ENCODE data around the gene COMMD8.

The COMMD8 gene

DNA sequence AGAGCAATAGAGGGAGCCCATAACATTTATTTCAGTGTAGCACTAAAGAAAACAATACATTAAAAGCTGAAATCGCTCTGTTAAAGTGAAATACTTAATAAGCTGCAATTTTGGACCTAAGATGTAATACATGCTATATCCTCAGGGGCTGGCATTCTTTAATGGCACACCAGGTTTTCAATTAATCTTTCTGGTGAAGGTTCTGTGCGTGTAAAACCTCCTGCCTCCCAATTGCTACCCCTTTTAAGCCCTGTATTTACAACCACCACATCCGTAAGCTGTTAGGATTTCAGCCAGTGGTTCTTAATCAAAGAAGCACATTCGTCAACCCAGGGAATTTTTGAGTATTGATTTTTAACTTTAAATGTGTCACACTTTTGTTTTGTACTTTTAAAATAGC, 7.6 kb upstream of the COMMD8 start:
- DNase-seq = no peak

DNA sequence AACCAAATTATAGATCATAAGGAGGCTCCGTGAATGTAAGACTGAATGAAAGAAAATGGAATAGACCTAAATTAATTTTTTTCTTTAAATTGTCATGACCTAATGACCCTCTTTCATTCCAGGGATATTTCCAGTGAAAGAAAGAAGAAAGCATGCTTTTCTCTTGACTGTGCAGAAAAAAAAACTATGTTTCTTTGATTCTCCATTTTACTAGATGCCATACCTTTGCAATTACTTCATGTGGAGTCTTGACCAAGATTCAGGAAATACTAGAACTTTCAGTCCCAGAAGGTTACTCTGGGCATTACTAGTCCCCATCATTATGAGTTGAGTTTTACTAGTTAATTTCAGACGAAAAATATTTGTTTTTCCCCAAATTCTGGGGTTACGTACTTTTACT, 6.4 kb upstream of the COMMD8 start:
- no peak for DNase-seq

DNA sequence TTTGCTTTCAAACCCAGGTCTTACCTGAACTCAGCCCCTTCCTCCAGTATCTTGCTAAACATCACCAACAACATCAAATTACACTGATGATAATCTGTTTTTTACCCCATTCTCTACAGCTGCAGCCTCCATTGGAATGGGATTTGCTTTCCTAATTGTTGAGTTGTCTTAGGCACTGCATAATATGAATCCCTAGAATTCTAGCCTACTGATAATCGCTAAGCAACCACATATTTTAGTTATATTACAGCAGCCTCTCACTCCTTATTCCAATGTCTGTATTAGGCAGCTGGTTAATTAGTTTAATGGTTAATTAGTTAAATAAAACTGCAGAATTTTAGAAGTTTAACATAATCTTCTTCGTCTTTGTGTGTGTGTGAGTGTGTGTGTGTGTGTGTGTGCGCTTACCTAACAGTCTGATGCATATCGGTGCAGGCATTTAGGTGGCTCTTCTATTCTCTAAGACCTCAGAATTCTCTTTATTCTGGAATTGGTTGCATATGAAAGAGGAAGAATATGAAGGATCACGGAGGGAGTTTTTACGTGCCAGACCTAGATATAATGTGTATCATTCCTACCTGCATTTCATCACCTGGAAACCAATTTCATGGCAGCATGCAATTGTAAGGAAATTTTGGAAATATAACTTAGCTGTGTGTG, 5.3 kb upstream of the COMMD8 start:
- no peak for DNase-seq

- no peak for DNase-seq
Measured at GRCh38 chr4:47466056-47466785, 2.7 kb upstream of the COMMD8 start.

DNA sequence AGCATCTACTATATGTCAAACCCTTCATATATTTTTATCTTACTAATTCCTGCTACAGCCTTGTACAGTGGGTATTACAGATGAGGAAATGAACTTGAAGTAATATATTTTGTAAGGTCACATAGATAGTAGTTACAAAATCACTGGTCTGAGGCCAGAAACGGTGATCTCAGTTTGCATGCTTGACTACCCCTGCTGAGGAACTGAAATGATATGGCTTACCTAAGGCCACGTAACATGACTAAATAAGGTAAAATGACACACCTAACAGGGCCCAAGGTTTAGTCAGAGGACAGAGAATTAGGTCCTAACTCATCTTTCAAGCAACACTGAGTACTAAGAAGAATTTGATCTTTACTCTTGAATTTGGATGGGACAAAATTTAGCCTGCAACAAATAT, 1.5 kb upstream of the COMMD8 start:
- DNase-seq = no peak

DNA sequence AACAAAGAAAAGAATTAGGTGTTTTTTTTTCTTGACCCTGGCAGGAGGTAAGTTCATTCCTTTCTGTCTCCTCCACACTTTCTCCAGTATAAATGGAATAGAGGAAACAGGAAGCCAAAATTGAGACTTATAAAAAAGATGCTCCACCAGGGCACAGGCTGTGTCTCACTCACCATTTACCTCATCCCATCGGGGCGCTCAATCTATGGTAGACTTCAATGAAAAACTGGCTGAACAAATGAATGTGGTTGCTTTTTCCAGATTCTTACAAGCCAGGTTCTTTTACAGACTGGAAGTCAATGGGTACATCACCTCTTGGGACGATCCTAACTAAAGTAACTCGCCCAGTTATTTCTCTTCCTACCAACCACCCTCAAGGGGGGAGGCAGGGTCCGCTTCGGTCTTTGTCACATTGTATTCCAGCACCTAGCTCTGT, 685 bp downstream of the COMMD8 start:
- DNase-seq = no peak

GRCh38 chr4:47451657-47452056, 11.8 kb downstream of the COMMD8 start:
- DNase-seq = no peak

DNA sequence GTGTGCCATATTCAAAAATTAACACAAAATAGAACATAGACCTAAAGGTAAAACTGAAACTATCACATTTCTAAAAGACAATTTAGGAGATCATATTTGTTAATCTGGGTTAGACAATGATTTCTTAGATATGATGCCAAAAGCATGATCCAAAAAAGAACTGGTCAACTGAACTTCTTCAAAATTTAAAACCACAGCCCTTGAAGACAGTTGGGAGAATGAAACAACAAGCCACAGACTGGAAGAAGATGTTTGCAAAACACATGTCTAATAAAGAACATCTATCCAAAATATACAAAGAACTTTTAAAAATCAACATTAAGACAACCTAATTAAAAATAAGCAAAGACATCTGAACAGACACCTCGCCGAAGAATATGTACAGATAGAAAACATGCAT, 19.5 kb downstream of the COMMD8 start:
- no peak for DNase-seq

- no peak for DNase-seq
Measured at GRCh38 chr4:47442980-47443379, 20.5 kb downstream of the COMMD8 start.

DNA sequence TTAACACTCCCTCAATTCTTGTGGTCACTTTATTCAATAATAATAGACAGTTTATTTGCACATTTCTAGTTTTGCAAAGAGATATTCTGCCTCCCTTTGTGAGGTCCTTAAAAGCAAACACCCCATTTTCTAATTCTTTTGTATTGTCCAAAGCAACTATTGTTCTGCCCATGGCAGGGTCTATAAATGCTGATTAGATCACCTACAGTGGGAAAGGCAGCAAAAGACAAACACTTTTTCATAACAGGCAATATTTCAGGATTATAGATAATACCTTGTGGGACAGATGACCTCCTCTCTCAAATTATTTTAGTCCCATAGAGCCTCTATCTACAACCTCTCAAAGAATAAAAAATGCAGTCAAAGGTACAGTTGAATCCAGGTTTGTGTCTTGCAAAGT, 28.6 kb downstream of the COMMD8 start:
- DNase-seq = no peak

DNA sequence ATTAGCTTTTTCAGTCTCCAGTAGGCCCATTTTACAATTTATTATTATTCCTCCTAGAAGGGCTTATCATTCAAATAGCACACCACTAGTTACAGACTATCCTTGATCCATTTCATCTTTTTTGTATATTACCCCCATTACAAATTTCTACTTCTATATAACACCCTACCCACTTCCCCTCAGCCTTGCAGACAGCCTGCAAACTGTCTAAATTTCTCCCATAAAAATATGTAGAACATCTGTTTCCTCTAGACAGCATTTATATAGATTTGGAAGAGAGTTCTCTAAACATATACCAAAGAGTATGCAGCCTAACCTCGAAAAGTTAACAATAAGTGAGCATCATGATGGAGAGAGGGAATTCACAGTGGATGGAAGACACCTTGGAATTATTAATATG, 30.8 kb downstream of the COMMD8 start:
- DNase-seq = no peak

GRCh38 chr4:47427935-47428334, 35.6 kb downstream of the COMMD8 start:
- no peak for DNase-seq

DNA sequence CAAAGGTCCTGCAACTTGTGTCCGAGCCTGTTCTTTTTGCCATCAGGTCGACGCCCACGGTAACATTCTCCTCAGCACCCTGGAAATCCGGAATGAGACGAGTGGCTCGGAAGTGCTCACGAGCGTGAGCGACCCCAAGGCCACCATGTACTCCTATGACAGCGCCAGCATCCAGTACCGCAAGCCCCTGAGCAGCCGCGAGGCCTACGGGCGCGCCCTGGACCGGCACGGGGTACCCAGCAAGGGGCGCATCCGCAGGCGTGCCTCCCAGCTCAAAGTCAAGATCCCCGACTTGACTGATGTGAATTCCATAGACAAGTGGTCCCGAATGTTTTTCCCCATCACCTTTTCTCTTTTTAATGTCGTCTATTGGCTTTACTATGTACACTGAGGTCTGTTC, 37.9 kb downstream of the COMMD8 start:
- no peak for DNase-seq

GRCh38 chr4:47419296-47419695, 44.2 kb downstream of the COMMD8 start:
- no peak for DNase-seq

DNA sequence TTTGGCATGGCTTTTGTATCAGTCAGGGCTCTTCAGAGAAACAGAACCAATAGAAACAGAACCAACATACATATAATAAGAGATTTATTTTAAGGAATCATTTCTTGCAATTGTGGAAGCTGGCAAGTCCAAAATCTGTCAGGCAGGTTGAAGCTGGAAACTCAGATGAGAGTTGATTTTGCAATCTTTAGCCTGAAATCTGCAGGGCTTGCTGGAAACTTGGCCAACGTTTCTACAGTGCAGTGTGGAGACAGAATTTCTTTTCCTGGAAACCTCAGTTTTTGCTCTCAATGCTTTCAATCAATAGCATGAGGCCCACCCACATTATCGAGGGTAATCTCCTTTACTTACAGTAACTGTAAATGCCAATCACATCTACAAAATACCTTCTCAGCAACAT, 45.4 kb downstream of the COMMD8 start:
- no peak for DNase-seq

- no peak for DNase-seq
Measured at GRCh38 chr4:47415719-47416118, 47.8 kb downstream of the COMMD8 start.

DNA sequence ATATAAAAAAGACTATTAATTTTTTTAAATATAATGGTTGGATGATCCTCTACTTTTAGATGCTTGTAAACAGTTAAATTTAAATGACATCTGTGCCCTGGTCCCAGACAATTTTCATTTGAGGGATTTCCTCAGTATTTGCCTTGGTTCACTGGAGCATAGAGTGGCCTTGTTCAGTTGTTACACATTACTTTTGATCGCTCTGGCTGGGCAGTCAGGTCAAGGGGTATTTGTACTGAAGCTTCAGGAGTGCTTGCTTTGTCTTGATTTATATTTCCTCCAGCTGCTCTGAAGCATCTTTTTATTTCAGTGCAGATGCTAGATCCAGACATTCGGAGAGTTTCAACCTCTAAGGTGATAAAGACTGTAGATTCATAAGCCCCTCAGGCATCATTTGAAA, 50.0 kb downstream of the COMMD8 start:
- DNase-seq = no peak

DNA sequence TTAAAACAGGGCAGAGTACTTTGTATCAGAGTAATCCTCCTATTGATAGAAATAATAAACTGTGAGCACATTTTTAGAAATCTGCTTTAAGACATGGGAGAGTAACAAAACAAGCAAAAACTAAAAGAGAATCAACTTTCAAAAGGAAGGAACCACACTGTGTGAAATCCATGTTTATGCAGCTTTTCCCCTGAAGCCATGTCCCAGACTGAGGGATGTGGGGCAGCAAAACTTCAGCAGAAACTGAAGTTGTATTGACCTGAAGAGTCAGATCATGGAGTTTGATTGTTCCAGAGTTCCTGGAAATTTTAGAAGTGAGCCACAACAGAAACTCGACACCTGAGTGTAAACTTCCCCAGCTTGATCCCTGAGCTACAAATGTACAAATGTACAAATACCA, 53.2 kb downstream of the COMMD8 start:
- no peak for DNase-seq

DNA sequence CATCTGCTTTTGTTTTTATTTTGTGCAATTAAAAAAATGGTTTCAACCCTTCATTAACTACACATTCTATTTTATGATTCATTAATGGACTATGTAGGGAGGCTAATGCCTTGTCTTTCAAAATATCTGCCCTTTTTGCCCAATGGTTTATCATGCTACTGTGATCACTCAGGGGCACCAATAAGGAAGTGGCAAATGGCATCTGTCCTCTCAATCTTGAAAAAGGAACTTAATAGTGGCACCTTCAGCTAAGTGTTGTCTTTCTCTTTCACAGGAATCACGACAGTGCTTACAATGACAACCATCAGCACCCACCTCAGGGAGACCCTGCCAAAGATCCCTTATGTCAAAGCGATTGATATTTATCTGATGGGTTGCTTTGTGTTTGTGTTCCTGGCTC, 57.1 kb downstream of the COMMD8 start:
- no peak for DNase-seq
